Measurements from ENCODE around the gene DEDD. TPM values are rescaled to one million over a fixed set of nuclear protein-coding genes. Genes with fewer than 3 reads are reported as not detected.
A peak's percentile ranks its signal among the peaks of the same experiment; 100 is the strongest.

The DEDD gene
- total RNA-seq, 1 experiment from 2014 or later: 32.8 TPM

DNA sequence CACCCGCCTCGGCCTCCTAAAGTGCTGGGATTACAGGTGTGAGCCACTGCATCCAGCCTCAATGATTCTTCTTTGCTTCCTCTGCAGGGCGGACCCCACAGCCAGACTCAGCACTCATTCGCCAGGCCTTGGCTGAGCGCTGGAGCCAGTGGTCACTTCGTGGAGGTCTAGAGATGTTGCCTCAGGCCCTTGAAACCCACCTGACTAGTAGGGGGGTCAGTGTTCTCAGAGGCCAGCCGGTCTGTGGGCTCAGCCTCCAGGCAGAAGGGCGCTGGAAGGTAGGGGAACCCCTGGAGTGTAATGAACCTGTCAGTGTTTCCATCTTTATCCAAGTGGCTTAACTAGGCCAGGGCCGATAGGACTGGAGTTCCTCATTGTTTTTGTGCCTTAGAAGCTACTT lies 36.4 kb upstream of the DEDD start (continued):
- TF ChIP-seq, protein P1, sequence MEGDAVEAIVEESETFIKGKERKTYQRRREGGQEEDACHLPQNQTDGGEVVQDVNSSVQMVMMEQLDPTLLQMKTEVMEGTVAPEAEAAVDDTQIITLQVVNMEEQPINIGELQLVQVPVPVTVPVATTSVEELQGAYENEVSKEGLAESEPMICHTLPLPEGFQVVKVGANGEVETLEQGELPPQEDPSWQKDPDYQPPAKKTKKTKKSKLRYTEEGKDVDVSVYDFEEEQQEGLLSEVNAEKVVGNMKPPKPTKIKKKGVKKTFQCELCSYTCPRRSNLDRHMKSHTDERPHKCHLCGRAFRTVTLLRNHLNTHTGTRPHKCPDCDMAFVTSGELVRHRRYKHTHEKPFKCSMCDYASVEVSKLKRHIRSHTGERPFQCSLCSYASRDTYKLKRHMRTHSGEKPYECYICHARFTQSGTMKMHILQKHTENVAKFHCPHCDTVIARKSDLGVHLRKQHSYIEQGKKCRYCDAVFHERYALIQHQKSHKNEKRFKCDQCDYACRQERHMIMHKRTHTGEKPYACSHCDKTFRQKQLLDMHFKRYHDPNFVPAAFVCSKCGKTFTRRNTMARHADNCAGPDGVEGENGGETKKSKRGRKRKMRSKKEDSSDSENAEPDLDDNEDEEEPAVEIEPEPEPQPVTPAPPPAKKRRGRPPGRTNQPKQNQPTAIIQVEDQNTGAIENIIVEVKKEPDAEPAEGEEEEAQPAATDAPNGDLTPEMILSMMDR (IDR thresholded peaks at IDR 0.05 in 2 of 3, conservative IDR thresholded peaks at IDR 0.05 in 1 of 3; ENCODE audit: borderline replicate concordance in 1 of 3, insufficient read depth in 1 of 3, low read depth in 2 of 3, low read length in 2 of 3): no peak
- TF ChIP-seq CEBPB (IDR thresholded peaks at IDR 0.05; ENCODE audit: low read depth) (no peak), ZFX (IDR thresholded peaks at IDR 0.05) (no peak)

DNA sequence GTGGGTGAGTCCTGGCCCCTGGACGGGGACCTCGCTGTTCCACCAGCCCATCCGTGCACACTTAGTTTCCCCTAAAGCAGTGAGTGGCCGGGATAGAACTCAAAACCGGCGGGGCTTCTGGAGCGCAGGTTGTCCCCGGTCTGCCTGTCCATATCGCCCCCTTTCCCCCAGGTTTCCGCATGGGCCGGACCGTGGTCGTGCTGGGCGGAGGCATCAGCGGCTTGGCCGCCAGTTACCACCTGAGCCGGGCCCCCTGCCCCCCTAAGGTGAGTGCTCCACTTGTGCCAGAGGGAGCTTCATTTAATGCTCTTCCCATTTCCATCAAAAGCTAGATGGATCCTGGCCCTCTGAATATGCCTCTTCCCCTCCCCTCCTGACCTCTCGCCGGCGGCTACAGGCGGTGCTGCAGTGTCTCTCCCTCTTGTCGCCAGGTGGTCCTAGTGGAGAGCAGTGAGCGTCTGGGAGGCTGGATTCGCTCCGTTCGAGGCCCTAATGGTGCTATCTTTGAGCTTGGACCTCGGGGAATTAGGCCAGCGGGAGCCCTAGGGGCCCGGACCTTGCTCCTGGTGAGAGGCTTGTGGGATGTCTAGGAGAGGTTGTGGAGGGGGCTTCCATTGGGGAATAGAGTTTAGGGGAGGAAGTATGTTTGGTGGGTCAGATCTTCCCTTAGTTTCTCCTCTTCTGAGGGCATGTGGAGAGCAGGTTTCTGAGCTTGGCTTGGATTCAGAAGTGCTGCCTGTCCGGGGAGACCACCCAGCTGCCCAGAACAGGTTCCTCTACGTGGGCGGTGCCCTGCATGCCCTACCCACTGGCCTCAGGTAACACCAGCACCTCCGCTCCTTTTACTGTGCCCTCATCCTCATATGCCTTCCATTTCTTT lies 34.4 kb upstream of the DEDD start:
- Histone ChIP-seq H3K36me3 (ENCODE audit: control insufficient read depth in 1 of 2, insufficient read depth in 2 of 2, low read length in 2 of 2) (peaks cover 11 to 33% of the 10 kb centered on the region in 2 experiments; a peak in 2 of 4 replicates), H2AFZ (ENCODE audit: low read depth, low read length, poor library complexity, severe bottlenecking) (no peak overlapping the region), H3K27me3 (ENCODE audit: insufficient read depth, low read length) (no peaks in the 10 kb centered on the region), H3K79me2 (ENCODE audit: insufficient read depth, low read length) (no peaks in the 10 kb centered on the region; the same call in 1 of the 2 replicates), H4K20me1 (ENCODE audit: insufficient read depth) (no peaks in the 10 kb centered on the region), H3K9ac (ENCODE audit: low read length) (peak overlapping the region; percentile 82), H3K4me1 (ENCODE audit: control insufficient read depth in 1 of 2, insufficient read depth in 2 of 2, low read length in 2 of 2) (peaks cover 3 to 31% of the 10 kb centered on the region in 2 experiments; a peak in 3 of 4 replicates), H3K4me3 (replicated peaks in 1 of 2; ENCODE audit: low read depth in 1 of 2, low read length in 2 of 2) (peak overlapping the region; percentile 71 to 82), H3K4me2 (ENCODE audit: low read length) (peak overlapping the region; percentile 87), H3K9me2 (ENCODE audit: insufficient read depth) (no peaks in the 10 kb centered on the region), H3K27ac (ENCODE audit: low read depth, low read length) (peak overlapping the region; percentile 65), H3K9me3 (ENCODE audit: control insufficient read depth in 1 of 2, insufficient read depth in 1 of 2, low read depth in 1 of 2, low read length in 2 of 2) (no peaks in the 10 kb centered on the region)
- RAD21 ChIA-PET (ENCODE audit: low non-redundant PET in 1 of 2, low total read pairs in 2 of 2, uncharacterized antibody in 2 of 2, unreplicated experiment in 2 of 2): no interaction called here
- ATAC-seq: peak; percentile 24
- DNase-seq (ENCODE audit: low read depth, low spot score): no peak
- intact Hi-C loops (cut with micrococcal nuclease): no loop called here
- BruUV-seq (replicated peaks): TSS peak; percentile 39
- POLR2A ChIA-PET: interaction anchor here (0.7 to 3.1 kb wide), 14 partner anchors 9 to 215 kb away, joined by 3 to 24 read pairs (median 6); partner anchors contain the start of genes B4GALT3, DEDD, NDUFS2 and NIT1
- CTCF ChIA-PET: interaction anchor here (0.8 to 2.8 kb wide), 9 partner anchors 10 to 575 kb away, joined by 3 to 10 read pairs (median 7); partner anchors contain the start of genes B4GALT3, DEDD, NDUFS2 and TOMM40L
- TF ChIP-seq POLR2A (IDR thresholded peaks at IDR 0.05; ENCODE audit: borderline replicate concordance, extremely low read depth, insufficient read depth, insufficient read length): no peak
- TF ChIP-seq, protein P2, sequence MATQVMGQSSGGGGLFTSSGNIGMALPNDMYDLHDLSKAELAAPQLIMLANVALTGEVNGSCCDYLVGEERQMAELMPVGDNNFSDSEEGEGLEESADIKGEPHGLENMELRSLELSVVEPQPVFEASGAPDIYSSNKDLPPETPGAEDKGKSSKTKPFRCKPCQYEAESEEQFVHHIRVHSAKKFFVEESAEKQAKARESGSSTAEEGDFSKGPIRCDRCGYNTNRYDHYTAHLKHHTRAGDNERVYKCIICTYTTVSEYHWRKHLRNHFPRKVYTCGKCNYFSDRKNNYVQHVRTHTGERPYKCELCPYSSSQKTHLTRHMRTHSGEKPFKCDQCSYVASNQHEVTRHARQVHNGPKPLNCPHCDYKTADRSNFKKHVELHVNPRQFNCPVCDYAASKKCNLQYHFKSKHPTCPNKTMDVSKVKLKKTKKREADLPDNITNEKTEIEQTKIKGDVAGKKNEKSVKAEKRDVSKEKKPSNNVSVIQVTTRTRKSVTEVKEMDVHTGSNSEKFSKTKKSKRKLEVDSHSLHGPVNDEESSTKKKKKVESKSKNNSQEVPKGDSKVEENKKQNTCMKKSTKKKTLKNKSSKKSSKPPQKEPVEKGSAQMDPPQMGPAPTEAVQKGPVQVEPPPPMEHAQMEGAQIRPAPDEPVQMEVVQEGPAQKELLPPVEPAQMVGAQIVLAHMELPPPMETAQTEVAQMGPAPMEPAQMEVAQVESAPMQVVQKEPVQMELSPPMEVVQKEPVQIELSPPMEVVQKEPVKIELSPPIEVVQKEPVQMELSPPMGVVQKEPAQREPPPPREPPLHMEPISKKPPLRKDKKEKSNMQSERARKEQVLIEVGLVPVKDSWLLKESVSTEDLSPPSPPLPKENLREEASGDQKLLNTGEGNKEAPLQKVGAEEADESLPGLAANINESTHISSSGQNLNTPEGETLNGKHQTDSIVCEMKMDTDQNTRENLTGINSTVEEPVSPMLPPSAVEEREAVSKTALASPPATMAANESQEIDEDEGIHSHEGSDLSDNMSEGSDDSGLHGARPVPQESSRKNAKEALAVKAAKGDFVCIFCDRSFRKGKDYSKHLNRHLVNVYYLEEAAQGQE (IDR thresholded peaks at IDR 0.05; ENCODE audit: low read depth): no peak
- TF ChIP-seq ELF1 (IDR thresholded peaks at IDR 0.05; ENCODE audit: borderline replicate concordance, low read depth): no peak
- no peak for TF ChIP-seq EGR1 (IDR thresholded peaks at IDR 0.05; ENCODE audit: low read depth)
- TF ChIP-seq, protein P1 (IDR thresholded peaks at IDR 0.05 in 2 of 3, conservative IDR thresholded peaks at IDR 0.05 in 1 of 3; ENCODE audit: borderline replicate concordance in 1 of 3, insufficient read depth in 1 of 3, low read depth in 2 of 3, low read length in 2 of 3): no peak
- no peak; the same call in 1 of the 2 replicates for TF ChIP-seq ZFX (IDR thresholded peaks at IDR 0.05)
- no peak for TF ChIP-seq SRF (IDR thresholded peaks at IDR 0.05; ENCODE audit: low read depth)
- no peak for TF ChIP-seq RAD21 (IDR thresholded peaks at IDR 0.05; ENCODE audit: low read depth)
- no peak for TF ChIP-seq SIN3A (IDR thresholded peaks at IDR 0.05; ENCODE audit: low read depth)
- TF ChIP-seq, protein P3, sequence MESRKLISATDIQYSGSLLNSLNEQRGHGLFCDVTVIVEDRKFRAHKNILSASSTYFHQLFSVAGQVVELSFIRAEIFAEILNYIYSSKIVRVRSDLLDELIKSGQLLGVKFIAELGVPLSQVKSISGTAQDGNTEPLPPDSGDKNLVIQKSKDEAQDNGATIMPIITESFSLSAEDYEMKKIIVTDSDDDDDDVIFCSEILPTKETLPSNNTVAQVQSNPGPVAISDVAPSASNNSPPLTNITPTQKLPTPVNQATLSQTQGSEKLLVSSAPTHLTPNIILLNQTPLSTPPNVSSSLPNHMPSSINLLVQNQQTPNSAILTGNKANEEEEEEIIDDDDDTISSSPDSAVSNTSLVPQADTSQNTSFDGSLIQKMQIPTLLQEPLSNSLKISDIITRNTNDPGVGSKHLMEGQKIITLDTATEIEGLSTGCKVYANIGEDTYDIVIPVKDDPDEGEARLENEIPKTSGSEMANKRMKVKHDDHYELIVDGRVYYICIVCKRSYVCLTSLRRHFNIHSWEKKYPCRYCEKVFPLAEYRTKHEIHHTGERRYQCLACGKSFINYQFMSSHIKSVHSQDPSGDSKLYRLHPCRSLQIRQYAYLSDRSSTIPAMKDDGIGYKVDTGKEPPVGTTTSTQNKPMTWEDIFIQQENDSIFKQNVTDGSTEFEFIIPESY (IDR thresholded peaks at IDR 0.05; ENCODE audit: extremely low read depth, insufficient replicate concordance, low read length): no peak
- no peak for TF ChIP-seq FOSL1 (IDR thresholded peaks at IDR 0.05; ENCODE audit: low read depth)

Data from HCT116 (cell line).